GM21737 (cell line): ENCODE measurements around the gene RIPOR3.
"Not testable (repeated sequence)": the region's sequence is repeated elsewhere in the genome, so short reads cannot be mapped to it uniquely, and the experiment has no call there.

Source experiments
- ATAC-seq: cut with Tn5 transposase; IDR thresholded peaks from one replicate; pipeline ENCODE4 v1.9.1; 2021; ENCODE audit warnings: mild to moderate bottlenecking, moderate library complexity; ENCODE audit not compliant: unreplicated experiment

Gene RIPOR3

DNA sequence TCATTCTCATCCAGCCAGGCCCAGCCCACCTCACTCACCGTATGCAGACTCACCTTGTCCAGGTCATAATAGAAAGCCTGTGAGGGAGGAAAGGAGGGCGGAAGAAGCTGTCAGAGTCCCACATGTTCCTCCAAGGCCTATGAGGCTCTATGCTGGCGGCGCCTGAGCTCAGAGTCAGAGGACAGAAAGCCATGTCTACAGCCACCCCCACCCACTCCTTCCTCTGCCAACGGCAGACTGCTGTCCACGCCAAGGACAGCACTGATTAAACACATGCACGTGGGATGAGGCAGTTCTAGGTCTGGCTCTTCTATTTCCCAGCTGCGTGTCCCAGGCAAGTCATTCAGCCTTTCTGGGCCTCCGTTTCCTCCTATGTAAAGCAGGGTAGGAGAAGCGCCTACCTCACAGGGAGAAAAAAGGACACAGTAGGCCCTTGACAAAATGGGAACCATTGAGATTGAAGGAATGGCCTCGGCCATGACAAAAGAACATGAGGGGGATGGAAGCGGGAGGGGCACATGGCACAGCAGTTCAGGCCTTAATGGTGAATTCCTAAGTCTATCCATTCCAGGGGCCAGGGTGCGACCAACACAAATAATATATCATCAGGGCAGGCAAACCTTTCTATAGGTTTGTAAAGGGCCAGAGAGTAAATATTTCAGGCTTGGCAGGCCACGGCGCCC is 80.1 kb downstream of the RIPOR3 start:
- ATAC-seq: no peak

DNA sequence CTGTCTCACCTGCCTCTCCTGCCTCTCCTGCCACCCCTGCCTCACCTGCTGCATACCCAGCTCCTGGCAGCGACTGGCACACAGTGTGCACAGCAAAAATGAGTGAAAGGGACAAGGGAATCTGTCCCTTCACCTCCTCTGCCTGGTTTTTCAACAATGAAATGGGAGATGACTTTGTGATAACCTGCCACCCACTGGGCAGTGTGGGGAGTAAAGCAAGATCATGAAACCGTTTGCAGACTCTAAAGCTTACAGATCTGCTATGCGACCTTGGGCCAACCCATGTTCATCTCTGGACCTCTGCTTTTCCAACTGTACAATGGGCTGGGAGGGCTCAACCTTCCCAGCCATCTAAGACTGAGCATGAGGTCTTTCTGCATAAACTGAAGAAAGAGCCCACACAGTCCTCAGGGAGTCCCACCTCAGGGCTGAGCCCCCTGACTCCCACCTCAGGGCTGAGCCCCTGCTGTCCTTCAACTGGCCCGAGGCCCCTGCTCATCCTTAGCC is 81.1 kb downstream of the RIPOR3 start:
- ATAC-seq: no peak

GRCh38 chr20:50609438-50609989 is 81.8 kb downstream of the RIPOR3 start:
- ATAC-seq: no peak

DNA sequence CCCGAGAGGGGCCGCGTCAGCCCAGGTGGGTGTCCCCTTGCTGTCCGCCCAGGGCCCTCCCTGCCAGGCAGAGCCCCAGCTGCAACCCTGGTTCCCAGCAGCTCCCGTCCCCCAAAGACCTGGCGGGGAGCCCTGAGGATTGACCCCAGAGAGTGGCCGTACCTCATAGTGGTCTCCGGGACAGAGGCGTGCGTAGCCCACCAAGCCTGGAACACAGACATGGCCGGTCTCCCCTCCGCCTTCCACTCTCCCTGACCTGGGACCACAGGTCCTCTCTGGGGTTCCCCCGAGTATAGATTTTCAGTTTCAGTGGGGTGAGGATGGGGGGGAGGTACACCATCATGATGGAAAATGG is 82.6 kb downstream of the RIPOR3 start:
- no peak for ATAC-seq

DNA sequence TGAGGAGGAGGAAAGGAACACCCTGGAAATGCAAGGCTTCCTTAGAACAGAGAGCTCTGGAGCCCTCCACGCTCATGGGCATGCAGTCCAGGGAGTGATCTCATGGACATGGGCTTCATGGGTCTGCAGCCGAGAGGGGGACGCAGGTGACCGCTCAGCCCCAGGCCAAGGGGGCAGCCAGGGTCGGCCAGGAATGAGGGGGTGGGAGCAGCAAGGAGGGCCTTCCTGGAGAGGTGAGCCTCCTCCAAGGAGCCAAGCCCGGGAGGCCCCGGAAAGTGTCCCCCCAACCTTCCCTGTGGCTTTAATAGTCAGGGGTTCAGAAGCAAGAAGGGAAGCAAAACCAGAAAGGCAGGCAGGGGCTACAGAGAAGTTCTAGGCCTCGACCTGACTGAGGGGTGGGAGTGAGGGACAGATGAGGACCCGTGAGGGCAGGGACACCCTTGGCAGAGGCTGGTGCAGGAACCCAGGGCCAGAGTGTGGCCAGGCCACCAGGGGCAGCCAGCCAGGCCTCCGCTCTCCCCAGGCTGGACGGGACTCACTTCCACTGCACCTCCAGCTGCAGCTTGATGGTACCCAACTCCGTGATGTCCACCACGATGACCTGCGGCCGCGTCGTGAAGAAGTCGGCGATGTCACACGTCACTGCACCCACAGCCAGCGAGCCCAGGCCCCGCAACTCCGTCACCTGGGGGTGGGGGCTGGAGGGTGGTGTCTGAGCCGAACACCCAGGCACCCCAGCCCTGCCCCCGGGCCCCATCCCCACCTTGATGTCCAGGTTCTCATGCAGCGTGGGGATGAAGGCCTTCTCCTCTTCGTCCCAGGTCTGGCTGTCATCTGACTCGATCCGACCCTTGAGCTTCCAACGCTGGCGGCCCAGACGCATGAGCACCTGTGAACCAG is 83.2 kb downstream of the RIPOR3 start:
- ATAC-seq: no peak

DNA sequence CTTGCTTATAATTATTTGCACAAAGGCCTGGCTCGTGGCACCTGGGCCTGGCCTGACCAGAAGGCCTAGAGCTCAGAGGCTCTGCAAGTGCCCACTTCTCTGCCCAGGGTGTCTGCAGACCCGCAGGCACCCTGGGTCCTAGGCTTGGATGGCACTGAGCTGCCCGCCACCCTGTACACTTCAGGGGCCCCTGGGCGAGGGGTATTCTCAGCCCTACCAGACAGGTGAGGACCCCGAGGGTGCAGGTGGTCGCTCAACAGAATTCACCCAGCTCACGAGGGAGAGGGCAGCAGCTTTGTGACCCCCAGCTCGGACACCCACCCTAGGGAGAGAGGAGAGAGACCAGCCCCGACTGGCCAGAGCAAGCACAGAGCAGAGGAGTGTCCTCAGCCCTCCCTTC is 83.9 kb downstream of the RIPOR3 start:
- no peak for ATAC-seq

DNA sequence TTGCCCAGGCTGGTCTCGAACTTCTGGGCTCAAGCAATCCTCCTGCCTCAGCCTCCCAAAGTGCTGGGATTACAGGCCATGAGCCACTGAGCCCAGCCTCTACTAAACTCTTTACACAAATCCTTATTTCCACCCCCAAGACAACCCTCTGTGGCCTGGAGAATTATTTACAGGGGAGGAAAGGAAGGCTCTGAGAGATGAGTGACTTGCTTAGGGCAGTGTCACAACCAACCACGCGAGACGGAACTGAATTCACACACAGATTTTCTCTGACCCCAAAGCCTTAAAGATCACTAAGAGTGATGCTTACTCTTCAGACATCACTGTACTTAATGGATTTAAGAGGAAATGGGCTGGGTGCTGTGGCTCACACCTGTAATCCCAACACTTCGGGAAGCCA is 86.2 kb downstream of the RIPOR3 start:
- ATAC-seq: no peak

- ATAC-seq: no peak
These were observed 86.9 kb downstream of the RIPOR3 start for GRCh38 chr20:50604451-50604850.

GRCh38 chr20:50602432-50603088 is 88.8 kb downstream of the RIPOR3 start:
- no peak for ATAC-seq

GRCh38 chr20:50601511-50602431 is 89.6 kb downstream of the RIPOR3 start:
- no peak for ATAC-seq

DNA sequence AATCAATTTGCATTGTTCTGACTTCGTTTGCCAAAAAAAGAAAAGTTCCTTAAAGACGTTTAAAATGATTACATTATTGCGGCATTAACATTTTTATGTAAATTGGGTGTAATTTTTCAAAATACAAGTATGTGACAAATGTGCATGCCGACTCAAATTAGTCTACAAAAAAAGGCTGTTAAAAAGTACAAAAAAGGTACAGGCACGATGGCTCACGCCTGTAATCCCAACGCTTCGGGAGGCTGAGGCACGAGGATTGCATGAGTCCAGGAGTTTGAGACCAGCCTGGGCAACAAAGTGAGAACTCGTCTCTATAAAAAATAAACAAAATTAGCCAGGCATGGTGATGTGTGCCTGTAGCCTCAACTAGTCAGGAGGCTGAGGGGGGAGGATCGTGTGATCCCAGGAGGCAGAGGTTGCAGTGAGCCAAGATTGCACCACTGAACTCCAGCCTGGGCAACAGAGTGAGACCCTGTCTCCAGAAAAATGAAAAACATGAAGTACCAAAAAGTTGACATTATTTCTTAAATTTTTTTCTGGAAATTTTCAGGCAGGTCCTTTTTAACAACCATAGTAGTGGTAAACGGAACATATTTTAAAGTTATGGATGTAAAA is 91.0 kb downstream of the RIPOR3 start:
- ATAC-seq: no peak

- ATAC-seq: not testable (repeated sequence)
These were observed 92.6 kb downstream of the RIPOR3 start for GRCh38 chr20:50598768-50599167.

DNA sequence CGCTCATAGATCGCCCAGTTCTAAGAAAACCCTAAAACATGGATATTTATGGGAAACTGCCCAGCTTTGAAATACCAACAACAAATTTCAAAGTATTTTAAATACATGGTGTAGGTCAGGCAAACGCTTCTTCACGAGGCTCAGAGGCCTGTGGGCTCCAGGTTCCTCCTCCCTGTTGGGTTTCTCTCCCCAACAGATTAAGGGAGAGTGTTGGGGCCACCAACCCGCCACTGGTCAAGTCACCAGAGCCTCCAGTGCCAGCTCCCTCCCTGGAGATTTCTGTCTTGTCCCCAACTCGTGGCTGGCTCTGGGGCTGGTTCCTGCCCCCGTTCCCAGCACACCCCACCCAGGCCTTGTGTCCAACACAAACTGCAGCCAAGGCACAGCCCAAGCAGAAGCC is 93.3 kb downstream of the RIPOR3 start:
- no peak for ATAC-seq

DNA sequence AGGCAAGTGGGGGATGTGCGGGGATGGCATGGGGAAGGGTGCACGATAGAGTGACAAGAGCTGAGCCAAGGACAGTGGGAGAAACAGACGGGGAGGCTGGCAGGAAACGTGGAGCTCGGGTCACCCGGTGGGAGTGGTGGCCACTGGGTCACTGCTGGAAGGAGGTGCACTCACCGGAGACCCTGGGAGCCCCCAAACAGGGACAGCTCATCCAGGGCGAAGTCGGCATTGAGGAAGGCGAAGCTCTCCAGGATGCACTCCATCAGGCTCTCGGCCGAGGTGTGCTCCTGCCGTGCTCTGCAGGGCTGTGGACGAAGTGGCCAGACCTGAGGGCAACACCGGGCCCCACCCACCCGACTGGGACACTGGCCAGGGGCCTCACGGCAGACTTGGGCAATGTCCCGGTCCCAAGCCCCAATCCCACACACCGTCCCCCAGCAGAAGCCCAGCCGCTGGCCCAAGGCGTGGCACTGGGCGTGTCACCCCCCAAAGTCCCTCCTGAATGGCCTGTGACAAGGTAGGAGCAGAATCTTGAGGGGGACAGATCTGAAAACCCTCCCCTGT is 93.9 kb downstream of the RIPOR3 start:
- ATAC-seq: no peak

DNA sequence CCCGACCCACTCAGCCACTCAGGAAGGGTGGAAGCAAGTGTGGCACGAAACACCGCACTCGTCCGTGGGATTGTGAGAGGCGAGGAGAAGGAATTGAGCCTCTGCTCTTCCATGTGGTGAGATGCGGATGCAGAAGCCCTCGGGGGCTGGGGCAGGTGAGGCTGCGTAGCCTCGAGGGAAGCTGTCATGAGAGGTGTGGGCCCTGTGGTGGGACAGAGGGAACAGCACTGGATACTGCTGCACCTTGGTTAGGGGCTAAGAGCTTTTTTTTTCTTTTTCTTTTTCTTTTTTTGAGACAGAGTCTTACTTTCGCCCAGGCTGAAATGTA is 94.7 kb downstream of the RIPOR3 start:
- no peak for ATAC-seq

GRCh38 chr20:50595988-50596693 is 95.2 kb downstream of the RIPOR3 start:
- ATAC-seq: no peak

DNA sequence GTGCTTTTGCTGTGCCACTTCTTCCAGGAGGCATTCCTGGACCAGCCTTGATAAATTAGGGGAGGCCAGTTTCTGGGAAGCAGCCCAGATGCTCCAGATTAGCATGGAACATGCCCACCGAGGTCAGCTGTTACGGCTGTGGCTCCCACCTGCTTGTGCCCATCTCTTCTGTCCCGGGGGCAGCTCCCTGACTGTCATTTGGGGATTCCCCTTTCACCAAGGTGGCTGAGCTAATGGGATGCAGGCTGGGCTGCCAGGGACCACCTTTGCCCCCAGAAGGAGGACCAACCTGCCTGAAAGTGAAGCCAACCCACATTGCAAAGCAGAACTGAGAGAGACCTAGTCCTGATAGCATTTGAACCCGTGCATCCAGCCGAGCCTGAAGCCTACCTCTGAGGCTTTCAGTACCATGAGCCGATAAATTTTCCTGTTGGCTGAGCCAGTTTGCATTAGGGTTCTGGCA is 95.9 kb downstream of the RIPOR3 start:
- no peak for ATAC-seq

GRCh38 chr20:50594591-50595432 is 96.5 kb downstream of the RIPOR3 start:
- ATAC-seq: no peak
